K562 treated with DMSO at 1 percent for 24 hours (cell line): Measurements from ENCODE around the gene TACR1. TPM values are rescaled to one million over a fixed set of nuclear protein-coding genes. Genes with fewer than 3 reads are reported as not detected.

ENCODE experiments used
- total RNA-seq: library from RNA; unstranded; fragments of 300-600 nt; gene quantifications from 2 replicates; pipeline ENCODE4 v1.2.3, GENCODE V29; 2022; ENCODE audit warnings: low read depth; ENCODE audit not compliant: insufficient read depth

Gene TACR1
- not detected in 2 replicates for total RNA-seq

GRCh38 chr2:75199428-75200011 is at the start of gene TACR1:
TACR1 (minus strand) TSS chr2:75199520; CDS start chr2:75198934, 586 bp downstream.

Other genes with a start within 250 kb of the TACR1 start
- 32.8 and 37.2 TPM in 2 replicates for gene POLE4, start 240.9 kb downstream of the TACR1 start, total RNA-seq